Measurements from ENCODE around the gene COL19A1.

GRCh38 chr6:70157086-70157485 is 290.7 kb downstream of the COL19A1 start:
- TF ChIP-seq POLR2AphosphoS5 (IDR thresholded peaks at IDR 0.05) (no peak), POLR2A (IDR thresholded peaks at IDR 0.05) (no peak), CTCF (IDR thresholded peaks at IDR 0.05) (no peak)

Measured in prostate gland (tissue), 2 donors.